Stomach (tissue), 9 donors: Measurements from ENCODE around the gene ZNF783. TPM values are rescaled to one million over a fixed set of nuclear protein-coding genes. Genes with fewer than 3 reads are reported as not detected.

Source experiments
- DNase-seq, 2 donors: peaks; one replicate each; pipeline versions ENCODE4 v3.0.0 to v3.0.0-alpha.2; 2013 to 2019
- H3K27ac ChIP-seq, 5 donors: fragments of 200-600 bp in 4 of 5; sonication (generic) in 4 of 5; one replicate each; pipeline ENCODE4 v1.5.1; 2013 to 2019; ENCODE audit warnings: mild to moderate bottlenecking in 1 of 5, moderate library complexity in 1 of 5
- H3K27me3 ChIP-seq, 3 donors: fragments of 200-600 bp; sonication (generic); one replicate each; pipeline ENCODE4 v1.5.1; 2017 to 2019; ENCODE audit warnings: mixed run types in 1 of 3
- H3K36me3 ChIP-seq, 4 donors: fragments of 200-600 bp; sonication (generic); 1 replicate in 3 of 4; 2 replicates in 1 of 4; pipeline ENCODE4 v1.5.1; 2016 to 2019
- H3K4me1 ChIP-seq, 4 donors: fragments of 200-600 bp; sonication (generic); one replicate each; pipeline ENCODE4 v1.5.1; 2016 to 2019
- H3K4me3 ChIP-seq, 4 donors: fragments of 200-600 bp; sonication (generic) in 3 of 4; one replicate each; pipeline ENCODE4 v1.5.1; 2016 to 2019; ENCODE audit warnings: mild to moderate bottlenecking in 1 of 4
- H3K9me3 ChIP-seq, 4 donors: fragments of 200-600 bp; sonication (generic); one replicate each; pipeline ENCODE4 v1.5.1; 2016 to 2019
- EP300 ChIP-seq: sonication (generic); formaldehyde crosslinking; IDR thresholded peaks from one replicate; pipeline ENCODE4 v1.6.1; 2017; ENCODE audit warnings: antibody characterized with exemption
- POLR2A ChIP-seq, 4 donors: fragments of 450-650 bp; IDR thresholded peaks; one replicate each; pipeline ENCODE4 v1.6.1; 2016; ENCODE audit warnings: antibody characterized with exemption in 4 of 4, control low read depth in 2 of 4, mild to moderate bottlenecking in 1 of 4, moderate library complexity in 1 of 4
- POLR2AphosphoS5 ChIP-seq, 3 donors: sonication (generic); formaldehyde crosslinking; IDR thresholded peaks; one replicate each; pipeline ENCODE4 v1.6.1; 2016; ENCODE audit warnings: antibody characterized with exemption in 3 of 3
- WGBS, 5 donors: extraction: QIAGEN DNeasy Blood & Tissue Kit in 3 of 5; methylation state at CpG; one replicate each; pipeline versions ENCODE4 v1.1.5 to v1.1.7; 2013 to 2018; 5-methylcytosine and 5-hydroxymethylcytosine counted together
- intact Hi-C: fragments of 100-400 bp; cut with DNase I; formaldehyde crosslinking; loops from one replicate; pipeline ENCODE4 v1.15.1; 2023; ENCODE audit warnings: low total_unique reads
- polyA plus RNA-seq, 3 donors: library from polyadenylated mRNA; stranded (reverse); fragments of 200-250 nt; gene quantifications; one replicate each; pipeline ENCODE4 v1.2.3, GENCODE V29; 2013
- total RNA-seq, 5 donors: library from RNA; depleted of rRNA; stranded (reverse); fragments of >200 nt; gene quantifications; one replicate each; pipeline versions ENCODE4 v1.1.0 to v1.2.3, GENCODE V29; 2014 to 2016
- TF ChIP-seq, protein P1 (sequence below), 7 experiments: fragments of 450-650 bp in 4 of 7; fragments of 200-600 bp in 3 of 7; sonication (generic) in 3 of 7; IDR thresholded peaks; one replicate each; pipeline ENCODE4 v1.5.1; 2016 to 2019; ENCODE audit warnings: antibody characterized with exemption in 7 of 7, control low read depth in 2 of 7, mild to moderate bottlenecking in 1 of 7
- donor health status: healthy with polysubstance abuse.
- donor health status: Bipolar disorder and iron deficiency.
- donor health status: healthy.

The ZNF783 gene
- total and polyA plus RNA-seq, 8 donors, result 3.7 to 31.2 (median 9.5) TPM

GRCh38 chr7:149284343-149284742, 22.3 kb downstream of the ZNF783 start:
- no peak for TF ChIP-seq EP300
- no peak for TF ChIP-seq POLR2AphosphoS5 (IDR thresholded peaks at IDR 0.05)
- TF ChIP-seq, protein P1, sequence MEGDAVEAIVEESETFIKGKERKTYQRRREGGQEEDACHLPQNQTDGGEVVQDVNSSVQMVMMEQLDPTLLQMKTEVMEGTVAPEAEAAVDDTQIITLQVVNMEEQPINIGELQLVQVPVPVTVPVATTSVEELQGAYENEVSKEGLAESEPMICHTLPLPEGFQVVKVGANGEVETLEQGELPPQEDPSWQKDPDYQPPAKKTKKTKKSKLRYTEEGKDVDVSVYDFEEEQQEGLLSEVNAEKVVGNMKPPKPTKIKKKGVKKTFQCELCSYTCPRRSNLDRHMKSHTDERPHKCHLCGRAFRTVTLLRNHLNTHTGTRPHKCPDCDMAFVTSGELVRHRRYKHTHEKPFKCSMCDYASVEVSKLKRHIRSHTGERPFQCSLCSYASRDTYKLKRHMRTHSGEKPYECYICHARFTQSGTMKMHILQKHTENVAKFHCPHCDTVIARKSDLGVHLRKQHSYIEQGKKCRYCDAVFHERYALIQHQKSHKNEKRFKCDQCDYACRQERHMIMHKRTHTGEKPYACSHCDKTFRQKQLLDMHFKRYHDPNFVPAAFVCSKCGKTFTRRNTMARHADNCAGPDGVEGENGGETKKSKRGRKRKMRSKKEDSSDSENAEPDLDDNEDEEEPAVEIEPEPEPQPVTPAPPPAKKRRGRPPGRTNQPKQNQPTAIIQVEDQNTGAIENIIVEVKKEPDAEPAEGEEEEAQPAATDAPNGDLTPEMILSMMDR (IDR thresholded peaks at IDR 0.05), result no peak
- TF ChIP-seq POLR2A (IDR thresholded peaks at IDR 0.05), result no peak
- intact Hi-C loops, result no loop called here
- peak in 1 of 2 donors; percentile 53 for DNase-seq
- H3K27ac ChIP-seq, result peak overlapping the region in 2 of 5 donors; percentile 49 to 62
- H3K36me3 ChIP-seq, result peaks cover 12 to 52% (median 45%) of the 10 kb centered on the region in 4 donors
- peak overlapping the region in 1 of 4 donors; percentile 68 for H3K4me3 ChIP-seq
- WGBS, 5 donors, result 56 to 67% (median 63%) methylated on average over 3 of the region's 3 CpGs
- H3K27me3 ChIP-seq, result no peaks in the 10 kb centered on the region
- H3K9me3 ChIP-seq, result no peaks in the 10 kb centered on the region
- H3K4me1 ChIP-seq, result peaks cover 4 to 21% (median 17%) of the 10 kb centered on the region in 4 donors

GRCh38 chr7:149284850-149285585, 23.0 kb downstream of the ZNF783 start:
- Histone ChIP-seq H3K4me3 (peak overlapping the region; percentile 63 to 75 (median 68)), H3K27ac (peak overlapping the region in 4 of 5 donors; percentile 55 to 77 (median 67)), H3K27me3 (no peaks in the 10 kb centered on the region), H3K9me3 (no peaks in the 10 kb centered on the region), H3K4me1 (peaks cover 4 to 21% (median 17%) of the 10 kb centered on the region in 4 donors), H3K36me3 (peaks cover 12 to 54% (median 49%) of the 10 kb centered on the region in 4 donors)
- DNase-seq, result peak; percentile 98 to 99
- no peak for TF ChIP-seq POLR2A (IDR thresholded peaks at IDR 0.05)
- TF ChIP-seq POLR2AphosphoS5 (IDR thresholded peaks at IDR 0.05), result peak; percentile 32 to 83 (median 49)
- TF ChIP-seq EP300, result no peak
- TF ChIP-seq, protein P1 (IDR thresholded peaks at IDR 0.05), result peak in 1 of 7 experiments; percentile 21
- WGBS, 5 donors, result 1 to 8% (median 1%) methylated on average over 15 to 66 of the region's 66 CpGs
- intact Hi-C loops, result no loop called here

- no peak for TF ChIP-seq POLR2A (IDR thresholded peaks at IDR 0.05)
- TF ChIP-seq EP300, result no peak
- TF ChIP-seq, protein P1 (IDR thresholded peaks at IDR 0.05), result no peak
- TF ChIP-seq POLR2AphosphoS5 (IDR thresholded peaks at IDR 0.05), result no peak
- DNase-seq, result peak in 1 of 2 donors; percentile 69
- H3K27me3 ChIP-seq, result no peaks in the 10 kb centered on the region
- 4 to 17% (median 6%) methylated on average over 7 to 11 of the region's 11 CpGs for WGBS, 5 donors
- H3K27ac ChIP-seq, result peak overlapping the region in 4 of 5 donors; percentile 55 to 77 (median 67)
- H3K36me3 ChIP-seq, result peaks cover 9 to 51% (median 45%) of the 10 kb centered on the region in 4 donors
- H3K9me3 ChIP-seq, result no peaks in the 10 kb centered on the region
- intact Hi-C loops, result no loop called here
- peak overlapping the region; percentile 63 to 75 (median 68) for H3K4me3 ChIP-seq
- peaks cover 4 to 21% (median 17%) of the 10 kb centered on the region in 4 donors for H3K4me1 ChIP-seq
Observed at GRCh38 chr7:149285603-149286002, 23.6 kb downstream of the ZNF783 start.

DNA sequence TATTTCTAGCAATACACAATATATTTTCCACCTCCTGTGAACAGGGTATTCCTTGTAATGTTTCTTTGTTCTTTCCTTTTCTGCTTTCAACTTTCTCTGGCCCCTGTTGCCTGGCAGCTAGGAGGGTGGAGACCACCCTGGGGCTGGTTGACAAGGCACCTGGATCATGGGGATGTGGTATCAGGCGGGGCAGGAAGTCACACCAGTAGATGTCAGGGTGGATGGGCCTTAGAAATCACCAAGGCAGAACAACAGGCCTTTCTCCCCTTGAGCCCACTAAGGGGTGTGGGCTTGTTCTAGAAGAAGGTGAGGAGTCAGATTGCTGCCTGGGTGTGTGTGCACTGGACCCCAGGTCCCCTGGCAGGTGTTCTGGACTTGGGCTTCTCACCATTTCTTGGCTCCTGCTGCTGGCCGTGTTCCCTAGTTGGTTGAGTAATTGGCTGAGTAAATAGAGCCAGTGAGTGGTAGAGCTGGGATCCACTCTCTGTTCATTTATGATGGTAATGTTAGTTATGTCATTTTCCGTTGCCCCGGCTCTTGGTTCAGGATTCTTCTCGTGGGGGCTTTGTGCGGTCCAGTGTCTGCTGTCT, 24.9 kb downstream of the ZNF783 start:
- Histone ChIP-seq H3K4me3 (no peak overlapping the region), H3K4me1 (peaks cover 4 to 21% (median 17%) of the 10 kb centered on the region in 4 donors), H3K27ac (no peak overlapping the region), H3K9me3 (no peaks in the 10 kb centered on the region), H3K27me3 (no peaks in the 10 kb centered on the region), H3K36me3 (peaks cover 5 to 51% (median 36%) of the 10 kb centered on the region in 4 donors)
- intact Hi-C loops, result no loop called here
- WGBS, 5 donors, result 85 to 91% (median 87%) methylated on average over 3 to 6 of the region's 6 CpGs
- TF ChIP-seq POLR2A (IDR thresholded peaks at IDR 0.05) (no peak), POLR2AphosphoS5 (IDR thresholded peaks at IDR 0.05) (no peak), EP300 (no peak)
- TF ChIP-seq, protein P1 (IDR thresholded peaks at IDR 0.05), result no peak
- peak; percentile 15 to 55 for DNase-seq
